CD4-positive, alpha-beta T cell (primary cell): ENCODE measurements around the gene CYP19A1. TPM values are rescaled to one million over a fixed set of nuclear protein-coding genes. Genes with fewer than 3 reads are reported as not detected.
"Not testable (repeated sequence)": the region's sequence is repeated elsewhere in the genome, so short reads cannot be mapped to it uniquely, and the experiment has no call there.

ENCODE experiments used
- ATAC-seq: fragments of 200-7000 bp; cut with Tn5 transposase; one replicate; pipeline ENCODE4 v1.10.0; 2022; ENCODE audit warnings: mild to moderate bottlenecking; ENCODE audit not compliant: poor library complexity
- CTCF ChIA-PET: fragments of 350-600 bp; sonication (Branson Sonifier 250); formaldehyde crosslinking; loops from one replicate; lab custom pipeline; 2021; ENCODE audit warnings: antibody characterized with exemption, inconsistent platforms; lab: Charles Lee
- POLR2A ChIA-PET: fragments of 350-600 bp; sonication (Branson Sonifier 250); formaldehyde crosslinking; loops from one replicate; lab custom pipeline; 2021; ENCODE audit warnings: antibody characterized with exemption, inconsistent platforms; lab: Charles Lee
- DNase-seq, 14 experiments: peaks; one replicate each; pipeline ENCODE4 v3.0.0-alpha.2; 2013 to 2020; ENCODE audit warnings: mixed read lengths in 2 of 14
- H3K27ac ChIP-seq, 2 donors: one replicate each; pipeline versions ENCODE4 v1.5.1 to v1.7.0; 2013; ENCODE audit warnings: low read length in 2 of 2, low read depth in 1 of 2, mild to moderate bottlenecking in 1 of 2
- H3K27me3 ChIP-seq, 2 experiments: 1 replicate in 1 of 2; 2 replicates in 1 of 2; pipeline versions ENCODE4 v1.6.1 to v1.7.0; 2013; ENCODE audit warnings: low read length in 2 of 2, control low read depth in 1 of 2, mild to moderate bottlenecking in 1 of 2, moderate library complexity in 1 of 2; ENCODE audit not compliant: insufficient read depth in 2 of 2, control insufficient read depth in 1 of 2
- H3K36me3 ChIP-seq: one replicate; pipeline ENCODE4 v1.6.1; 2013; ENCODE audit warnings: low read length, control low read depth; ENCODE audit not compliant: insufficient read depth
- H3K4me1 ChIP-seq: one replicate; pipeline ENCODE4 v1.6.1; 2013; ENCODE audit warnings: low read length, control low read depth; ENCODE audit not compliant: insufficient read depth
- H3K4me3 ChIP-seq: one replicate; pipeline ENCODE4 v1.5.1; 2013; ENCODE audit warnings: mild to moderate bottlenecking, low read length, moderate library complexity
- H3K9me3 ChIP-seq, 2 experiments: 1 replicate in 1 of 2; 2 replicates in 1 of 2; pipeline versions ENCODE4 v1.6.1 to v1.7.0; 2013; ENCODE audit warnings: low read length in 2 of 2, mild to moderate bottlenecking in 2 of 2, control low read depth in 1 of 2, moderate library complexity in 1 of 2; ENCODE audit not compliant: control insufficient read depth in 1 of 2, insufficient read depth in 1 of 2
- H3K27ac Mint-ChIP-seq: one replicate; pipeline ENCODE4 v1.8.0; 2020; ENCODE audit warnings: mixed read lengths
- H3K27me3 Mint-ChIP-seq: one replicate; pipeline ENCODE4 v1.8.0; 2021; ENCODE audit warnings: mixed read lengths
- H3K36me3 Mint-ChIP-seq: one replicate; pipeline ENCODE4 v1.8.0; 2021; ENCODE audit warnings: low read depth, mixed read lengths
- H3K4me1 Mint-ChIP-seq: one replicate; pipeline ENCODE4 v1.8.0; 2021; ENCODE audit warnings: low read depth, mixed read lengths
- H3K4me3 Mint-ChIP-seq: one replicate; pipeline ENCODE4 v1.8.0; 2020; ENCODE audit warnings: mild to moderate bottlenecking, mixed read lengths
- H3K9me3 Mint-ChIP-seq: one replicate; pipeline ENCODE4 v1.8.0; 2020; ENCODE audit warnings: mixed read lengths
- intact Hi-C, 2 experiments: fragments of 100-400 bp; cut with DNase I in 1 of 2; cut with micrococcal nuclease in 1 of 2; formaldehyde crosslinking; loops; one replicate each; pipeline versions ENCODE4 v1.15.1 to v1.9.0; 2023 to 2025; cut with DNase I, micrococcal nuclease
- total RNA-seq, 174 experiments: library from RNA in 2 of 174; stranded (reverse) in 2 of 174; gene quantifications; one replicate each; pipeline ENCODE4 v1.2.3 and lab custom pipeline; 2021 to 2026
- TF ChIP-seq, protein P1 (sequence below): fragments of 200-600 bp; IDR thresholded peaks from one replicate; pipeline ENCODE4 v1.8.0; 2022; ENCODE audit warnings: antibody characterized with exemption, mild to moderate bottlenecking

The CYP19A1 gene
- total RNA-seq, 2 experiments from 2014 or later, result not detected

DNA sequence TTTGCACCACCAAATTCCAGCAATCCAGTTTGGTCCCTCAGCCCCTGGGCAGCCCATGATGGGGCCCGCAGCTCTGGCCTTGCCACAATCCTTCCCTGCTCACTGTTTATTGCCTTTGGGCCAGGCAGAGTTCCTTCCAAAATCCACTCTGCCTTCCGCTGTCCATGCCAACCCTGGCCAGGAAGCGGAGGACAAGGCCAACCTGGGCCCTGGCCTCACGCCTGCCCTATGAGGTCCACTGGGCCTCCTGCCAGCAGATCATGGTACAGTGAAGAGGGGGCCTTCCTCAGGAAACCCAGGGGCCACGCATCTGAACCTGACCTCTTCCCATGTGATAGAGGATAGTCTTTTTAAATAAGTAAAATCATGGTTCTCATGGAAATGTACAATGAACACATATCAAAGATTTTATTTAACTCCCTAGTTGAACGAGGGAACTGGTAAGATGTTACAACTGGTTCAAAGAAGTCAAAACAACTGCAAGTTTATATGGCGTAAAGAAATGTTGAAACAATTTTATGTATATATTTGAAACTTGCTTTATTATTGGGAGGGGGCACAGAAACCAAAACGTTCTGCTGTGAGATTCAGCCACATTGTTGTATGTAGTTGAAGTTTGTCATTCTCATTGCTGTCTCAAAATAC, 147.8 kb downstream of the CYP19A1 start:
- ATAC-seq (no peak), DNase-seq (no peak)
- no peaks in the 10 kb centered on the region for H3K9me3 Mint-ChIP-seq
- no peak overlapping the region for H3K27ac Mint-ChIP-seq
- no peak overlapping the region for H3K4me3 Mint-ChIP-seq
- ChIA-PET CTCF (no interaction called here), POLR2A (no interaction called here)
- H3K4me1 Mint-ChIP-seq, result no peaks in the 10 kb centered on the region
- no peak overlapping the region for H3K27ac ChIP-seq
- intact Hi-C loops, result loop anchor here in 1 of 2 experiments (10.0 kb wide), 1 partner anchor 356 kb away; no protein-coding TSS in a partner anchor
- no peaks in the 10 kb centered on the region for H3K9me3 ChIP-seq
- no peaks in the 10 kb centered on the region for H3K36me3 ChIP-seq
- TF ChIP-seq, protein P1, sequence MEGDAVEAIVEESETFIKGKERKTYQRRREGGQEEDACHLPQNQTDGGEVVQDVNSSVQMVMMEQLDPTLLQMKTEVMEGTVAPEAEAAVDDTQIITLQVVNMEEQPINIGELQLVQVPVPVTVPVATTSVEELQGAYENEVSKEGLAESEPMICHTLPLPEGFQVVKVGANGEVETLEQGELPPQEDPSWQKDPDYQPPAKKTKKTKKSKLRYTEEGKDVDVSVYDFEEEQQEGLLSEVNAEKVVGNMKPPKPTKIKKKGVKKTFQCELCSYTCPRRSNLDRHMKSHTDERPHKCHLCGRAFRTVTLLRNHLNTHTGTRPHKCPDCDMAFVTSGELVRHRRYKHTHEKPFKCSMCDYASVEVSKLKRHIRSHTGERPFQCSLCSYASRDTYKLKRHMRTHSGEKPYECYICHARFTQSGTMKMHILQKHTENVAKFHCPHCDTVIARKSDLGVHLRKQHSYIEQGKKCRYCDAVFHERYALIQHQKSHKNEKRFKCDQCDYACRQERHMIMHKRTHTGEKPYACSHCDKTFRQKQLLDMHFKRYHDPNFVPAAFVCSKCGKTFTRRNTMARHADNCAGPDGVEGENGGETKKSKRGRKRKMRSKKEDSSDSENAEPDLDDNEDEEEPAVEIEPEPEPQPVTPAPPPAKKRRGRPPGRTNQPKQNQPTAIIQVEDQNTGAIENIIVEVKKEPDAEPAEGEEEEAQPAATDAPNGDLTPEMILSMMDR, result no peak
- H3K27me3 Mint-ChIP-seq, result peaks cover 37% of the 10 kb centered on the region
- H3K36me3 Mint-ChIP-seq, result no peaks in the 10 kb centered on the region
- H3K27me3 ChIP-seq, result peaks cover 2 to 15% of the 10 kb centered on the region in 2 experiments
- H3K4me3 ChIP-seq, result no peak overlapping the region
- H3K4me1 ChIP-seq, result peaks cover 5% of the 10 kb centered on the region

DNA sequence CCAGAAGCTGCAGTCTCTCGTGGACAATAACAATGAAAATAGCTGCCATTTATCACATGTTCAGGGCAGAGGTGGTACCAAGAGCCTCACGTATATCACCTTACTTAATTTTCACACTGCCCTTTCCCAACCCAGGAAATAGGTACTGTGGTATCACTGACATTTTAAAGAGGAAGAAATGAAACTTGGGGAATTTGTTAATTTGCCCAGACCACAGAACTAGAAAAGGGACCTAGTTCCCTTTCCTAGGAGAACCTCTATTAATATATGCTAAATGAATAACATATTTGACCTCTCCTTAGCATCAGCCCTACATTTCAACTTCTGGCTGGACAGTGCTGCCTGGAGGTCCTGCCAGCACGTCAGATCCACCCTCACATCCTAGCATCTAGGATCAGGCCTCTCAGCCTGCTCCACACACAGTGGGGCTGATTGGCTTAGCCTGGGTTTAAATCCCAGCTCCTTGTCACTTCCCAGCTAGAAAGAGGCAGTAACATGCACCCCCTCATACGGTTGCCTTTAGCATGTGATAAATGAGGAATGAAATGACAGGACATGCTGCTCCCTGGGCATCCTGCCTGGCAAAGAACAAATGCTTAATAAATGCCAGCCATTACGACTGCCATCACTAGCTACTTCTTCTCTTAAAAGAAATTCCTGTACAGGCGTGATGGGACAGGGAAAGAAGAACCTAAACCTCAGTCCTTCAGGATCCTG, 148.6 kb downstream of the CYP19A1 start:
- Histone ChIP-seq H3K4me3 (no peak overlapping the region), H3K36me3 (no peaks in the 10 kb centered on the region), H3K4me1 (peaks cover 5% of the 10 kb centered on the region), H3K27ac (no peak overlapping the region), H3K27me3 (peaks cover 2 to 12% of the 10 kb centered on the region in 2 experiments), H3K9me3 (no peaks in the 10 kb centered on the region)
- ATAC-seq (no peak), DNase-seq (peak in 2 of 14 experiments; percentile 10 to 14)
- intact Hi-C loops, result loop anchor here in 1 of 2 experiments (10.0 kb wide), 1 partner anchor 355 kb away; no protein-coding TSS in a partner anchor
- TF ChIP-seq, protein P1, result no peak
- POLR2A ChIA-PET, result no interaction called here
- Mint-ChIP-seq H3K36me3 (no peaks in the 10 kb centered on the region), H3K27ac (no peak overlapping the region), H3K27me3 (peaks cover 33% of the 10 kb centered on the region), H3K4me3 (no peak overlapping the region), H3K4me1 (no peaks in the 10 kb centered on the region), H3K9me3 (no peaks in the 10 kb centered on the region)
- CTCF ChIA-PET, result no interaction called here

DNA sequence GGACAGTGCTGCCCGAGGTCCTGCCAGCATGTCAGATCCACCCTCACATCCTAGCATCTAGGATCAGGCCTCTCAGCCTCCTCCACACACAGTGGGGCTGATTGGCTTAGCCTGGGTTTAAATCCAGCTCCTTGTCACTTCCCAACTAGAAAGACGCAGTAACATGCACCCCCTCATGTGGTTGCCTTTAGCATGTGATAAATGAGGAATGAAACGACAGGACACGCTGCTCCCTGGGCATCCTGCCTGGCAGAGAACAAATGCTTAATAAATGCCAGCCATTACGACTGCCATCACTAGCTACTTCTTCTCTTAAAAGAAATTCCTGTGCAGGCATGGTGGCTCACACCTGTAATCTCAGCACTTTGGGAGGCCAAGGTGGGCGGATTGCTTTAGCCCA, 149.6 kb downstream of the CYP19A1 start:
- ATAC-seq, H3K27ac ChIP-seq, H3K4me3 Mint-ChIP-seq, H3K4me1 ChIP-seq, H3K4me3 ChIP-seq, H3K4me1 Mint-ChIP-seq, H3K9me3 ChIP-seq, POLR2A ChIA-PET, DNase-seq, H3K27me3 ChIP-seq, H3K36me3 ChIP-seq, H3K36me3 Mint-ChIP-seq, H3K27ac Mint-ChIP-seq, intact Hi-C loops, H3K9me3 Mint-ChIP-seq, CTCF ChIA-PET: not testable (repeated sequence)
- H3K27me3 Mint-ChIP-seq, result peaks cover 23% of the 10 kb centered on the region
